ENCODE measurements around the gene LRCH2. TPM values are rescaled to one million over a fixed set of nuclear protein-coding genes. Genes with fewer than 3 reads are reported as not detected.

The LRCH2 gene
- total RNA-seq, 6 donors from 2014 or later: 2.9 to 9.7 (median 3.5) TPM

DNA sequence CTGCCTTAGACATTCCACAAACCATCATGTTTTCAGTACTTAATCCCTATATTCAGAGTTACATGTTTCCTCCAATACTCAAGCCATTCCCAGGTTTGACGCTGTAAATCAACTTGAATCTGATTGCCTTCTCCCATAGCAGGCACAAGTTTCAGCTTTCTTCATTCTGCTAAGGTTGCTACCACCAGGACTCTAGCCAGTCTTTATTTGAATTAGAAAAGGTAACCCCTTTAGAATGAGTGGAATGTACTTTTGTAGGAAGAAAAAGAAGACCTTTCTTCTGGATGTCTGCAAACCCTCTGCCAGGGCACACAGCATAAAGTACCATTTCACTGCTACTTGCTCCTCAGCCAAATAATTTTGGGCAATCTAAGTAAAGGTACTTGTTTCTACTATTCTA, 55.4 kb downstream of the LRCH2 start:
- WGBS, 2 donors: 57 to 100% methylated on average over 1 of the region's 1 CpG
- Histone ChIP-seq H3K27ac (no peak overlapping the region), H3K9me3 (no peaks in the 10 kb centered on the region), H3K4me1 (no peaks in the 10 kb centered on the region), H3K36me3 (no peaks in the 10 kb centered on the region), H3K4me3 (no peak overlapping the region), H3K27me3 (no peaks in the 10 kb centered on the region)
- TF ChIP-seq EP300 (IDR thresholded peaks at IDR 0.05) (no peak), POLR2AphosphoS5 (IDR thresholded peaks at IDR 0.05) (no peak), POLR2A (IDR thresholded peaks at IDR 0.05) (no peak)
- TF ChIP-seq, protein P1, sequence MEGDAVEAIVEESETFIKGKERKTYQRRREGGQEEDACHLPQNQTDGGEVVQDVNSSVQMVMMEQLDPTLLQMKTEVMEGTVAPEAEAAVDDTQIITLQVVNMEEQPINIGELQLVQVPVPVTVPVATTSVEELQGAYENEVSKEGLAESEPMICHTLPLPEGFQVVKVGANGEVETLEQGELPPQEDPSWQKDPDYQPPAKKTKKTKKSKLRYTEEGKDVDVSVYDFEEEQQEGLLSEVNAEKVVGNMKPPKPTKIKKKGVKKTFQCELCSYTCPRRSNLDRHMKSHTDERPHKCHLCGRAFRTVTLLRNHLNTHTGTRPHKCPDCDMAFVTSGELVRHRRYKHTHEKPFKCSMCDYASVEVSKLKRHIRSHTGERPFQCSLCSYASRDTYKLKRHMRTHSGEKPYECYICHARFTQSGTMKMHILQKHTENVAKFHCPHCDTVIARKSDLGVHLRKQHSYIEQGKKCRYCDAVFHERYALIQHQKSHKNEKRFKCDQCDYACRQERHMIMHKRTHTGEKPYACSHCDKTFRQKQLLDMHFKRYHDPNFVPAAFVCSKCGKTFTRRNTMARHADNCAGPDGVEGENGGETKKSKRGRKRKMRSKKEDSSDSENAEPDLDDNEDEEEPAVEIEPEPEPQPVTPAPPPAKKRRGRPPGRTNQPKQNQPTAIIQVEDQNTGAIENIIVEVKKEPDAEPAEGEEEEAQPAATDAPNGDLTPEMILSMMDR (IDR thresholded peaks at IDR 0.05): no peak
- ATAC-seq (ENCODE audit: low FRiP score in 2 of 2) (no peak), DNase-seq (no peak)

DNA sequence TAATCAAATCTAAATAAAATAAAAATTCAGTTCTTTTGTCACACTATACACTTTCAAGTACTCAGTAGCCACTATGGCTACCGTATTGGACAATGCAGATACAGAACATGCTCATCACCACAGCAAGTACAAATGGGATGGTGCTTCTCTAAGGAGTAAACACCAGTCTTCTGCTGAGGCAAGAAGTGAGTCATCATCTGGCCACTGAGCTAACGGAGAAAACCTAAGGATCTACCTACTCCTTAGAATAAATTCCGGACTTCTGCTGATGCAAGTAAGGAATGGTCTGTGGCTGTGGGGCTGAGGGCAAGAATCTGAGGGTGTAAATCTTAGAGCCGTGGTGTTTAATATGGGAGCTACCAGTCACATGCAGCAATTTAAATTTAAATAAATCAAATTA, 56.0 kb downstream of the LRCH2 start:
- no peak overlapping the region for H3K27ac ChIP-seq
- H3K9me3 ChIP-seq: no peaks in the 10 kb centered on the region
- 88 to 98% methylated on average over 4 of the region's 4 CpGs for WGBS, 2 donors
- no peak for TF ChIP-seq POLR2A (IDR thresholded peaks at IDR 0.05)
- no peak for TF ChIP-seq EP300 (IDR thresholded peaks at IDR 0.05)
- TF ChIP-seq, protein P1 (IDR thresholded peaks at IDR 0.05): no peak
- TF ChIP-seq POLR2AphosphoS5 (IDR thresholded peaks at IDR 0.05): no peak
- ATAC-seq (ENCODE audit: low FRiP score in 2 of 2): no peak
- no peaks in the 10 kb centered on the region for H3K36me3 ChIP-seq
- H3K4me3 ChIP-seq: no peak overlapping the region
- DNase-seq: no peak
- no peaks in the 10 kb centered on the region for H3K27me3 ChIP-seq
- H3K4me1 ChIP-seq: no peaks in the 10 kb centered on the region

DNA sequence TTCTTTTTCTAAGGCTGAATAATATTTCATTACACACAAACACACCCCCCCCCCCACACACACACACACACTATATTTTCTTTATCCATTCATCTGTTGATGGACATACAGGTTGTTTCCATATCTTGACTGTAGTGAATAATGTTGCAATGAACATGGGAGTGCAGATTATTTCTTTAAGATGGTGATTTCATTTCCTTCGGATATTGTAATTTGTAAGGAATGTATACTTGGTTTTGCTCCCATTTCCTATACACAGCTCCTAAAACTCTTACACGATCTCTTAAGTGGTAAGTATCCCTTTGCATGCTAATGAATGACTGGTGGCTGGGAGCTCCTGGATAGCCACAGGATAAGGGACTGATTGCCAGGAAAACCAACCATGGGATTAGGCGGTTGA, 59.3 kb downstream of the LRCH2 start:
- H3K4me3 ChIP-seq: no peak overlapping the region
- DNase-seq: no peak
- H3K27ac ChIP-seq: no peak overlapping the region
- no peak for ATAC-seq (ENCODE audit: low FRiP score in 2 of 2)
- H3K4me1 ChIP-seq: no peaks in the 10 kb centered on the region
- H3K9me3 ChIP-seq: no peaks in the 10 kb centered on the region
- H3K27me3 ChIP-seq: no peaks in the 10 kb centered on the region
- 74 to 83% methylated on average over 2 to 3 of the region's 3 CpGs for WGBS, 2 donors
- H3K36me3 ChIP-seq: no peaks in the 10 kb centered on the region
- TF ChIP-seq, protein P1 (IDR thresholded peaks at IDR 0.05): no peak
- TF ChIP-seq POLR2AphosphoS5 (IDR thresholded peaks at IDR 0.05) (no peak), EP300 (IDR thresholded peaks at IDR 0.05) (no peak), POLR2A (IDR thresholded peaks at IDR 0.05) (no peak)

DNA sequence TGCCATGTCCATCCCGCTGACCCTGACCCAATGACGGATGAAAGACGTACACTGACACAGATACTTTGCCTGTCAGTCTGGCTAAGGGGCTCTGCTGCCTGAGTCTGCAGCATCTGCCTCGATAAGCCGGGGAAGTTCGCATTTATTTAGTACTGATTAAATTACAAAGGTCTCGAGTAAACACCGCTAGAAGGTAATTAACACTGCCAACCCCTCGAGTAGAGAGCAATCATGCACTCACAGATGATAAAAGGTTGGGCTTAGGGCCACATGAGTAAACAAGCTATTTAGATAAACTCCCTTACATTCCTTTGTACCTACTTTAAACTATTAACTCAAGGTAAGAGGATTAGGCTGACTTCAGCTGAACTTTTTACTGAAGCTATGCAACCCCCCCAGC, 60.7 kb downstream of the LRCH2 start:
- H3K27me3 ChIP-seq: no peaks in the 10 kb centered on the region
- ATAC-seq (ENCODE audit: low FRiP score in 2 of 2) (no peak), DNase-seq (no peak)
- TF ChIP-seq EP300 (IDR thresholded peaks at IDR 0.05) (no peak), POLR2A (IDR thresholded peaks at IDR 0.05) (no peak)
- WGBS, 2 donors: 71 to 78% methylated on average over 9 of the region's 9 CpGs
- no peak overlapping the region for H3K27ac ChIP-seq
- no peaks in the 10 kb centered on the region for H3K9me3 ChIP-seq
- H3K36me3 ChIP-seq: no peaks in the 10 kb centered on the region
- no peak overlapping the region for H3K4me3 ChIP-seq
- no peaks in the 10 kb centered on the region for H3K4me1 ChIP-seq

DNA sequence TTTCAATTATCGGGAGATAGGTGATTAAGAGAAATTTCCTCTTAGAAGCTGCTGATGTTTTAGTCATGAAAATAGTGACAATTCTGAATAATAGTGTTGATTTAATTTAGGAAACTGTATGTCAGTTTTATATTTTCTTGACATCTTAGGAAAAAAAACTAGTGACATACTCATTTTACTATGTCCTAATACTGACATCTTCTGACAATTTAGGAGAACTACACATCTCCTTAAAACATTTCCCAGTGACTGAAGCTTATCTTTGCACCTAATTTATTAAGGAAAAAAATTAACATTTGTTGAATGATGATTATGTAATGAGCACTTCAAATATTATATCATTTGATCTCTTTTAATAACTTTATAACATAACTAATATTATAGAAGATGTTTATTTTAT, 86.7 kb downstream of the LRCH2 start:
- no peaks in the 10 kb centered on the region for H3K36me3 ChIP-seq
- DNase-seq (no peak), ATAC-seq (ENCODE audit: low FRiP score in 2 of 2) (no peak)
- H3K4me1 ChIP-seq: no peaks in the 10 kb centered on the region
- TF ChIP-seq, protein P1 (IDR thresholded peaks at IDR 0.05): peak in 5 of 6 experiments; percentile 20 to 55 (median 44)
- TF ChIP-seq EP300 (IDR thresholded peaks at IDR 0.05): no peak
- WGBS, 2 donors: 63 to 73% methylated on average over 1 of the region's 1 CpG
- no peaks in the 10 kb centered on the region for H3K27me3 ChIP-seq
- no peak overlapping the region for H3K4me3 ChIP-seq
- H3K27ac ChIP-seq: no peak overlapping the region
- H3K9me3 ChIP-seq: no peaks in the 10 kb centered on the region
